GM21528 (cell line): Measurements from ENCODE around the gene TAMM41.
"Not testable (repeated sequence)": the region's sequence is repeated elsewhere in the genome, so short reads cannot be mapped to it uniquely, and the experiment has no call there.

Experiments
- ATAC-seq: cut with Tn5 transposase; IDR thresholded peaks from one replicate; pipeline ENCODE4 v1.9.1; 2021; ENCODE audit warnings: mild to moderate bottlenecking, moderate library complexity; ENCODE audit not compliant: unreplicated experiment, low FRiP score

The TAMM41 gene

GRCh38 chr3:11769704-11770476 lies 76.8 kb downstream of the TAMM41 start:
- peak; percentile 15 for ATAC-seq

DNA sequence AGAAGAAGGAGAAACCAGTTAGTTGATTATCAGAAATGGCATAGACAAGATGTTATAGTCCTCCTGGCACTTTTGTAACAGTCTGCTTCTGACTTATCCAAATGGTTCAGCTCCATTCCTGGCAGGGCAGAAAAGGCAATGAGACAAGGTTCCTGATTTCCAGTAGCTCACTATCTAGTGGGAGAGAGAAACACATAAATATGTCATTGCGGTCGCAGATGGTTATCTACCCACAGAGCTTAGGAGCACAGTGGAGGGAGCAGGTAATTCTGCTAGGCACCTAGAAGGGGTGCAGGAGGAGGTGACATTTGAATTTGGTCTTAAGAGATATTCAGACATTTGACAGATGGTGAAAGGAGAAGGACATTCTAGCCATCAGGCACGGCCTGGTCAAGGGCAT lies 78.1 kb downstream of the TAMM41 start:
- no peak for ATAC-seq

DNA sequence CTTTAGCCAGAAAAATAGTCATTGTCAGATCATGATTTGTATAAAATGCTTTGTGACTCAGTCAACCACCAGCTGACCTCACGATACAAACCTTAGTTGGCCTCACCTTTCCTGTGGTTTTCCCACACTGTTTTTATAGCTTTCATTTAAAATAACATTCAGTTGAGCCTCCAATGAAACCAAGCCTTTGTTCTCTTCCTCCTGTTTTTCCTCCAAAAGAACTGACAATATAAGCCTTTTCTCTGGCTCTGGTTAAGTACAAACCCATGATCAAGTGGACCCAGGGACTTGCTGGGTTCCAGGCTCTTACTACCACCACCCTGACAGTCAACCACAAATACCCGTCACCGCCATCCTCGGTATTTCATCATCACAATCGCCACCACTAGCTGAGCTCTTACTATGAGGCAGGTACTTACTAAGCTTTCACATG lies 81.7 kb downstream of the TAMM41 start:
- ATAC-seq: no peak

DNA sequence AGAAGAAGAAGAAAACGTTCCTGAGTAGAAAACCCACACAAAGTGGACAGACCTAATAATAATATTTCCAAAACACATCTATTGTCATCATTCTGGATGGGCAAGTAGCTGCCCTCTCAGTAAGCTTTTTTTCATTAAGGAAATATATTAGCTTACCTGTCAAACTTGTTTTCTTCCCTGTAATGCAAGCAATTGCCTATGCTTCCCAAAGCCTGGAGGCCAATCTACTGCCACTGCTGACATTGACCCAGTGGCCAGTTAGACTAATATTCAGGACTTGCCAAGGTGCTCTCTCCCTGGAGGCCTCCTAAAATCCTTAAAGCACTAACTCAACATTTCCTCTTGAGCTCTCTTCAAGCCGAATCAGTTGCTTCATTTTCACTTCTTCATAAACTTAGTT lies 86.7 kb downstream of the TAMM41 start:
- ATAC-seq: no peak

- no peak for ATAC-seq
Measured at GRCh38 chr3:11757929-11758328, 88.8 kb downstream of the TAMM41 start.

- no peak for ATAC-seq
Measured at GRCh38 chr3:11757441-11757875, 89.2 kb downstream of the TAMM41 start.

DNA sequence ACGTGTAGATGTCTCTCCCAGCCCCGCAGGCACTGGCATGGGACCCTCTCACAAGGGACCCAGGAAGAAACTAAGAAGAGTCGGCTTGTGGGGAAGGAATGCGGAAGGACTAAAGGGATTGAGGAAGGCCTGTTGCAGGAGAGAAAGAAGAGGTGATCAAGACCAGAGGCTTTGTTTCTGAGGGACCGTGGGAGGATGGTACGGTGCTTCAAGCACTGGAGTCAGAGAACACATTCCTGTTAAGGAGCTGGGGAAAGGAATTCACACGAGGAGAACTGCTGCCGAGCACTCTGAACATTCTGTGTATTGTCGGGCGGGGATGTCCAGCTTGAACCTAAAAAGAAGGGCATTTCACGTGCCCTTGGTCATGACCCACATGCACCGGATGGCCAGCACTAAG lies 91.4 kb downstream of the TAMM41 start:
- ATAC-seq: no peak

DNA sequence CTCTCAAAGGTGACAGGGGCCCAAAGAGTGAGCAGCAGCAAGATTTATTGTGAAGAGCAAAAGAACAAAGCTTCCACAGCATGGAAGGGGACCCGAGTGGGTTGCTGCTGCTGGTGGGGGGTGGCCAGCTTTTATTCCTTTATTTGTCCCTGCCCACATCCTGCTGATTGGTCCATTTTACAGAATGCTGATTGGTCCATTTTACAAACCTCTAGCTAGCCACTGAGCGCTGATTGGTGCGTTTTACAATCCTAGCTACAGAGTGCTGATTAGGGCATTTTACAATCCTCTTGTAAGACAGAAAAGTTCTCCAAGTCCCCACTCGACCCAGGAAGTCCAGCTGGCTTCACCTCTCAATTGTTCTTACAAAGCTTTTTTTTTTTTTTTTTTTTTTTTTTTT lies 94.4 kb downstream of the TAMM41 start:
- ATAC-seq: not testable (repeated sequence)

- ATAC-seq: not testable (repeated sequence)
Measured at GRCh38 chr3:11748306-11748705, 98.4 kb downstream of the TAMM41 start.
